MCF 10A (cell line): Measurements from ENCODE around the gene MIDN. TPM values are rescaled to one million over a fixed set of nuclear protein-coding genes. Genes with fewer than 3 reads are reported as not detected.

Experiments used
- BruUV-seq: library from RNA; stranded (reverse); fragments of 400-500 nt; replicated peaks from 2 replicates; lab custom pipeline; 2021; lab: Mats Ljungman, UMichigan
- CTCF ChIA-PET: fragments of 300-600 bp; sonication (Branson Sonifier 250); formaldehyde crosslinking; extraction: SDS; loops from one replicate; lab custom pipeline; 2021; ENCODE audit warnings: antibody characterized with exemption, inconsistent platforms; lab: Yijun Ruan, JAX
- POLR2A ChIA-PET: fragments of 300-600, 350-650 bp; sonication (Branson Sonifier 250); formaldehyde crosslinking; extraction: SDS; loops from one replicate; lab custom pipeline; 2020; ENCODE audit warnings: antibody characterized with exemption, inconsistent platforms; lab: Yijun Ruan, JAX
- DNase-seq: peaks from one replicate; pipeline ENCODE4 v3.0.0-alpha.2; 2018; ENCODE audit not compliant: unreplicated experiment
- H3K27ac Mint-ChIP-seq: one replicate; pipeline ENCODE4 v1.8.0; 2022; ENCODE audit warnings: mild to moderate bottlenecking, low read depth, mixed read lengths; ENCODE audit not compliant: unreplicated experiment
- H3K27me3 Mint-ChIP-seq: one replicate; pipeline ENCODE4 v1.8.0; 2022; ENCODE audit warnings: mixed read lengths; ENCODE audit not compliant: insufficient read depth, unreplicated experiment
- H3K36me3 Mint-ChIP-seq: one replicate; pipeline ENCODE4 v1.8.0; 2022; ENCODE audit warnings: mild to moderate bottlenecking, moderate library complexity, mixed read lengths; ENCODE audit not compliant: insufficient read depth, unreplicated experiment
- H3K4me1 Mint-ChIP-seq: one replicate; pipeline ENCODE4 v1.8.0; 2022; ENCODE audit warnings: mixed read lengths; ENCODE audit not compliant: insufficient read depth, unreplicated experiment
- H3K4me3 Mint-ChIP-seq: one replicate; pipeline ENCODE4 v1.8.0; 2022; ENCODE audit warnings: mild to moderate bottlenecking, moderate library complexity, mixed read lengths; ENCODE audit not compliant: unreplicated experiment
- H3K9me3 Mint-ChIP-seq: one replicate; pipeline ENCODE4 v1.8.0; 2022; ENCODE audit warnings: mixed read lengths; ENCODE audit not compliant: unreplicated experiment
- CTCF ChIP-seq: fragments of 200-600 bp; IDR thresholded peaks from one replicate; pipeline ENCODE4 v1.8.0; 2022; ENCODE audit warnings: antibody characterized with exemption, mild to moderate bottlenecking; ENCODE audit not compliant: unreplicated experiment
- intact Hi-C: fragments of 100-400 bp; cut with micrococcal nuclease; formaldehyde crosslinking; loops from 2 replicates; pipeline ENCODE4 v1.14.1; 2022
- total RNA-seq: library from RNA; stranded (reverse); gene quantifications from 2 replicates; pipeline ENCODE4 v1.2.3, GENCODE V29; 2022

Gene MIDN
- total RNA-seq, 1 experiment from 2014 or later: 73.6 TPM

- ChIA-PET POLR2A (no interaction called here), CTCF (interaction anchor here (0.9 to 1.3 kb wide), 4 partner anchors 9 to 66 kb away, joined by 3 to 4 read pairs (median 4); no protein-coding TSS in a partner anchor)
- Mint-ChIP-seq H3K27ac (no peak overlapping the region), H3K9me3 (no peaks in the 10 kb centered on the region), H3K4me1 (peaks cover 9% of the 10 kb centered on the region), H3K27me3 (no peaks in the 10 kb centered on the region), H3K4me3 (no peak overlapping the region), H3K36me3 (peaks cover 21% of the 10 kb centered on the region)
- TF ChIP-seq CTCF: peak; percentile 71
- no peak for DNase-seq
- BruUV-seq: no TSS peak
- intact Hi-C loops: no loop called here
Measured at GRCh38 chr19:1220976-1221903, 27.1 kb upstream of the MIDN start.

GRCh38 chr19:1221904-1222255 lies 26.5 kb upstream of the MIDN start:
- Mint-ChIP-seq H3K27ac (no peak overlapping the region), H3K36me3 (peaks cover 23% of the 10 kb centered on the region), H3K4me3 (no peak overlapping the region), H3K27me3 (no peaks in the 10 kb centered on the region), H3K4me1 (peaks cover 3% of the 10 kb centered on the region), H3K9me3 (no peaks in the 10 kb centered on the region)
- POLR2A ChIA-PET: no interaction called here
- intact Hi-C loops: no loop called here
- no peak for TF ChIP-seq CTCF
- BruUV-seq: no TSS peak
- CTCF ChIA-PET: interaction anchor here (1.1 to 1.3 kb wide), 2 partner anchors 22 to 67 kb away, joined by 4 read pairs; no protein-coding TSS in a partner anchor
- no peak for DNase-seq

GRCh38 chr19:1222394-1222793 lies 26.0 kb upstream of the MIDN start:
- TF ChIP-seq CTCF: peak; percentile 12
- Mint-ChIP-seq H3K9me3 (no peaks in the 10 kb centered on the region), H3K27ac (no peak overlapping the region), H3K36me3 (peaks cover 22% of the 10 kb centered on the region), H3K4me3 (no peak overlapping the region), H3K4me1 (no peaks in the 10 kb centered on the region), H3K27me3 (no peaks in the 10 kb centered on the region)
- DNase-seq: no peak
- ChIA-PET POLR2A (interaction anchor here (0.7 kb wide), 1 partner anchor 226 kb away, joined by 4 read pairs; no protein-coding TSS in a partner anchor), CTCF (interaction anchor here (1.1 to 1.7 kb wide), 3 partner anchors 67 to 237 kb away, joined by 4 to 6 read pairs (median 4); no protein-coding TSS in a partner anchor)
- intact Hi-C loops: no loop called here
- BruUV-seq: no TSS peak

- ChIA-PET CTCF (interaction anchor here (1.4 to 1.7 kb wide), 2 partner anchors 142 to 238 kb away, joined by 4 to 6 read pairs; no protein-coding TSS in a partner anchor), POLR2A (interaction anchor here (0.6 to 0.7 kb wide), 3 partner anchors 8 to 227 kb away, joined by 3 to 4 read pairs (median 4); no protein-coding TSS in a partner anchor)
- BruUV-seq: no TSS peak
- Mint-ChIP-seq H3K4me1 (no peaks in the 10 kb centered on the region), H3K27ac (no peak overlapping the region), H3K9me3 (no peaks in the 10 kb centered on the region), H3K27me3 (no peaks in the 10 kb centered on the region), H3K36me3 (peaks cover 20% of the 10 kb centered on the region), H3K4me3 (no peak overlapping the region)
- intact Hi-C loops: no loop called here
- no peak for DNase-seq
- peak; percentile 39 for TF ChIP-seq CTCF
Measured at GRCh38 chr19:1223018-1223855, 25.1 kb upstream of the MIDN start.
